KBM-7 (cell line): ENCODE results near the gene FAM185A.
"Not testable (repeated sequence)": the region's sequence is repeated elsewhere in the genome, so short reads cannot be mapped to it uniquely, and the experiment has no call there.

ENCODE experiments used
- DNase-seq: peaks from one replicate; pipeline ENCODE4 v3.0.0-alpha.2; 2015
- in situ Hi-C: fragments of 300-500 bp; cut with MboI; formaldehyde crosslinking; loops from 2 replicates; pipeline ENCODE4 v1.14.3; 2020; ENCODE audit warnings: low sequenced_read_pairs, low pct_unique_long_range_greater_than_20kb, mixed read lengths

Gene FAM185A

GRCh38 chr7:102769657-102770192 lies 20.9 kb downstream of the FAM185A start:
- in situ Hi-C loops: loop anchor here (25.0 kb wide), 1 partner anchor 293 kb away; the partner anchor contains the start of gene FBXL13
- not testable (repeated sequence) for DNase-seq

- not testable (repeated sequence) for DNase-seq
- in situ Hi-C loops: loop anchor here (25.0 kb wide), 1 partner anchor 292 kb away; the partner anchor contains the start of gene FBXL13
Measured at GRCh38 chr7:102770467-102770866, 21.7 kb downstream of the FAM185A start.

- peak; percentile 19 for DNase-seq
- in situ Hi-C loops: not testable (repeated sequence)
Measured at GRCh38 chr7:102776217-102776616, 27.4 kb downstream of the FAM185A start.

GRCh38 chr7:102778663-102779062 lies 29.9 kb downstream of the FAM185A start:
- in situ Hi-C loops, DNase-seq: not testable (repeated sequence)

- DNase-seq, in situ Hi-C loops: not testable (repeated sequence)
Measured at GRCh38 chr7:102780926-102781325, 32.1 kb downstream of the FAM185A start.

- in situ Hi-C loops, DNase-seq: not testable (repeated sequence)
Measured at GRCh38 chr7:102788770-102789169, 40.0 kb downstream of the FAM185A start.

GRCh38 chr7:102790364-102791100 lies 41.7 kb downstream of the FAM185A start:
- in situ Hi-C loops: not testable (repeated sequence)

GRCh38 chr7:102791367-102791766 lies 42.6 kb downstream of the FAM185A start:
- in situ Hi-C loops: not testable (repeated sequence)

More at GRCh38 chr7:102790364-102791100, 41.7 kb downstream of the FAM185A start:
- DNase-seq: not testable (repeated sequence)

GRCh38 chr7:102791831-102792230 lies 43.0 kb downstream of the FAM185A start:
- in situ Hi-C loops, DNase-seq: not testable (repeated sequence)

More at GRCh38 chr7:102791367-102791766, 42.6 kb downstream of the FAM185A start:
- not testable (repeated sequence) for DNase-seq

GRCh38 chr7:102794567-102794966 lies 45.8 kb downstream of the FAM185A start:
- in situ Hi-C loops, DNase-seq: not testable (repeated sequence)

- in situ Hi-C loops, DNase-seq: not testable (repeated sequence)
Measured at GRCh38 chr7:102795987-102796595, 47.3 kb downstream of the FAM185A start.

- no peak for DNase-seq
- in situ Hi-C loops: no loop called here
Measured at GRCh38 chr7:102806613-102807012, 57.8 kb downstream of the FAM185A start.

GRCh38 chr7:102810916-102811315 lies 62.1 kb downstream of the FAM185A start:
- in situ Hi-C loops: no loop called here
- no peak for DNase-seq

- no peak for DNase-seq
- in situ Hi-C loops: no loop called here
Measured at GRCh38 chr7:102811942-102812678, 63.3 kb downstream of the FAM185A start.

- DNase-seq: no peak
Measured at GRCh38 chr7:102813191-102814024, 64.6 kb downstream of the FAM185A start.

GRCh38 chr7:102814025-102814471 lies 65.2 kb downstream of the FAM185A start:
- DNase-seq: no peak
- in situ Hi-C loops: no loop called here

More at GRCh38 chr7:102813191-102814024, 64.6 kb downstream of the FAM185A start:
- in situ Hi-C loops: no loop called here

GRCh38 chr7:102817616-102818573 lies 69.1 kb downstream of the FAM185A start:
- in situ Hi-C loops: no loop called here
- DNase-seq: no peak
